GM23338 (cell line): ENCODE results near the gene ASB16. TPM values are rescaled to one million over a fixed set of nuclear protein-coding genes. Genes with fewer than 3 reads are reported as not detected.
A peak's percentile ranks its signal among the peaks of the same experiment; 100 is the strongest.

Source experiments
- ATAC-seq: fragments of 200-7000 bp; cut with Tn5 transposase; 3 replicates; pipeline ENCODE4 v1.9.1; 2020
- DNase-seq: peaks from one replicate; pipeline ENCODE4 v3.0.0-alpha.2; 2015; ENCODE audit warnings: low spot score
- H2AFZ ChIP-seq: fragments of 200-600 bp; sonication (generic); 2 replicates; pipeline ENCODE4 v1.8.0; 2016; ENCODE audit warnings: antibody characterized with exemption, mild to moderate bottlenecking, moderate library complexity
- H3F3A ChIP-seq: fragments of 200-600 bp; sonication (generic); replicated peaks from 2 replicates; pipeline ENCODE4 v1.8.0; 2017; ENCODE audit warnings: antibody characterized with exemption, mixed run types, low read depth
- H3K27ac ChIP-seq: fragments of 200-600 bp; sonication (generic); 2 replicates; pipeline ENCODE4 v1.6.1; 2016; ENCODE audit warnings: low read depth
- H3K27me3 ChIP-seq: fragments of 200-600 bp; sonication (generic); 2 replicates; pipeline ENCODE4 v1.8.0; 2016; ENCODE audit warnings: mild to moderate bottlenecking, mixed run types, moderate library complexity; ENCODE audit not compliant: insufficient read depth
- H3K36me3 ChIP-seq: fragments of 200-600 bp; sonication (generic); 2 replicates; pipeline ENCODE4 v1.8.0; 2016; ENCODE audit warnings: mild to moderate bottlenecking; ENCODE audit not compliant: insufficient read depth
- H3K4me1 ChIP-seq: fragments of 200-600 bp; sonication (generic); 2 replicates; pipeline ENCODE4 v1.8.0; 2016; ENCODE audit warnings: mild to moderate bottlenecking, moderate library complexity; ENCODE audit not compliant: insufficient read depth
- H3K4me2 ChIP-seq: fragments of 200-600 bp; sonication (generic); 2 replicates; pipeline ENCODE4 v1.7.1; 2017; ENCODE audit warnings: mixed run types
- H3K4me3 ChIP-seq: fragments of 200-600 bp; sonication (generic); 2 replicates; pipeline ENCODE4 v1.6.1; 2016; ENCODE audit warnings: mixed run types
- H3K79me2 ChIP-seq: fragments of 200-600 bp; sonication (generic); replicated peaks from 2 replicates; pipeline ENCODE4 v1.8.0; 2017; ENCODE audit warnings: mild to moderate bottlenecking; ENCODE audit not compliant: insufficient read depth
- H3K9me2 ChIP-seq: fragments of 200-600 bp; sonication (generic); 2 replicates; pipeline ENCODE4 v1.8.0; 2017; ENCODE audit not compliant: insufficient read depth
- H4K20me1 ChIP-seq: fragments of 200-600 bp; sonication (generic); replicated peaks from 2 replicates; pipeline ENCODE4 v1.8.0; 2017; ENCODE audit warnings: mild to moderate bottlenecking; ENCODE audit not compliant: insufficient read depth
- H3K27ac Mint-ChIP-seq: 2 replicates; pipeline ENCODE4 v1.8.0; 2020; ENCODE audit warnings: inconsistent platforms, mild to moderate bottlenecking, moderate library complexity, mixed read lengths
- H3K27me3 Mint-ChIP-seq: 3 replicates; pipeline ENCODE4 v1.8.0; 2022; ENCODE audit warnings: low read depth, mild to moderate bottlenecking, moderate library complexity, mixed read lengths, inconsistent platforms; ENCODE audit not compliant: insufficient read depth, poor library complexity
- H3K36me3 Mint-ChIP-seq: 3 replicates; pipeline ENCODE4 v1.8.0; 2021; ENCODE audit warnings: low read depth, mild to moderate bottlenecking, inconsistent platforms, moderate library complexity, mixed read lengths
- H3K4me1 Mint-ChIP-seq: 3 replicates; pipeline ENCODE4 v1.8.0; 2020; ENCODE audit warnings: mild to moderate bottlenecking, inconsistent platforms, mixed read lengths
- H3K4me3 Mint-ChIP-seq: 3 replicates; pipeline ENCODE4 v1.8.0; 2021; ENCODE audit warnings: moderate library complexity, mild to moderate bottlenecking, inconsistent platforms, mixed read lengths
- H3K9me3 Mint-ChIP-seq: 3 replicates; pipeline ENCODE4 v1.8.0; 2020; ENCODE audit warnings: moderate library complexity, mild to moderate bottlenecking, inconsistent platforms, mixed read lengths
- CREB1 ChIP-seq: fragments of 250-450 bp; sonication (Bioruptor Pico); IDR thresholded peaks from 2 replicates; pipeline ENCODE4 v1.5.0; 2020; ENCODE audit warnings: low read depth, mild to moderate bottlenecking, moderate library complexity
- CTCF ChIP-seq, 2 experiments: fragments of 200-600 bp in 1 of 2; sonication (generic) in 1 of 2; conservative IDR thresholded peaks; 2 replicates each; pipeline versions ENCODE4 v1.5.1 to v1.6.1; 2016 to 2017; ENCODE audit warnings: antibody characterized with exemption in 2 of 2, low read depth in 2 of 2, mild to moderate bottlenecking in 2 of 2, moderate library complexity in 1 of 2
- EZH2phosphoT487 ChIP-seq: fragments of 200-600 bp; sonication (generic); IDR thresholded peaks from one replicate; pipeline ENCODE4 v1.8.1; 2018; ENCODE audit warnings: antibody characterized with exemption; ENCODE audit not compliant: unreplicated experiment
- JUNB ChIP-seq: IDR thresholded peaks from one replicate; pipeline ENCODE4 v1.6.1; 2016; ENCODE audit warnings: antibody characterized with exemption; ENCODE audit not compliant: unreplicated experiment
- POLR2AphosphoS5 ChIP-seq: IDR thresholded peaks from 2 replicates; pipeline ENCODE4 v1.6.1; 2016; ENCODE audit warnings: antibody characterized with exemption, low read depth
- REST ChIP-seq: IDR thresholded peaks from one replicate; pipeline ENCODE4 v1.6.1; 2018; ENCODE audit warnings: antibody characterized with exemption; ENCODE audit not compliant: unreplicated experiment
- polyA plus RNA-seq: library from polyadenylated mRNA; unstranded; fragments of >200 nt; fragmentation: Nextera tagmentation; extraction: Ambion mirVana; gene quantifications from 2 replicates; pipeline ENCODE4 v1.2.1, GENCODE V29; 2016
- total RNA-seq: library from RNA; depleted of rRNA; stranded (reverse); fragments of >200 nt; shearing (Covaris generic); gene quantifications from 2 replicates; pipeline ENCODE4 v1.2.3, GENCODE V29; 2014

The ASB16 gene
- total and polyA plus RNA-seq, 2 experiments from 2014 or later, result 0.47 TPM; not detected in 1

- Histone ChIP-seq H3K4me1 (peaks cover 22% of the 10 kb centered on the region), H3K27me3 (no peaks in the 10 kb centered on the region), H4K20me1 (0 out of 2 replicates have a peak, but pooled peaks cover 9% of the 10 kb centered on the region), H3K79me2 (peaks cover under 1% of the 10 kb centered on the region; the same call in 1 of the 2 replicates), H3K9me2 (no peaks in the 10 kb centered on the region), H3K4me3 (no peak overlapping the region), H2AFZ (no peak overlapping the region), H3K4me2 (no peak overlapping the region), H3K27ac (no peak overlapping the region), H3K36me3 (peaks cover 8% of the 10 kb centered on the region), H3F3A (peaks cover 23% of the 10 kb centered on the region)
- Mint-ChIP-seq H3K36me3 (peaks cover 31% of the 10 kb centered on the region), H3K27ac (no peak overlapping the region), H3K27me3 (peaks cover 22% of the 10 kb centered on the region), H3K9me3 (no peaks in the 10 kb centered on the region), H3K4me3 (peak overlapping the region; percentile 10; the same call in 1 of the 3 replicates), H3K4me1 (peaks cover 35% of the 10 kb centered on the region)
- ATAC-seq, result peak; percentile 12
- TF ChIP-seq POLR2AphosphoS5 (no peak), CREB1 (CRISPR knock-in tag) (no peak), REST (no peak), CTCF (conservative IDR thresholded peaks at IDR 0.05; ENCODE audit: low read depth in 2 of 2) (peak; percentile 80 to 90)
- peak; percentile 89 for DNase-seq
These were observed 33.4 kb downstream of the ASB16 start for GRCh38 chr17:44203731-44204440.

GRCh38 chr17:44204441-44204882 lies 34.0 kb downstream of the ASB16 start:
- no peaks in the 10 kb centered on the region for H3K79me2 ChIP-seq
- peaks cover 37% of the 10 kb centered on the region for H3K36me3 Mint-ChIP-seq
- H3K4me2 ChIP-seq, result no peak overlapping the region
- H3K36me3 ChIP-seq, result peaks cover 12% of the 10 kb centered on the region
- H3K9me2 ChIP-seq, result no peaks in the 10 kb centered on the region
- peaks cover 35% of the 10 kb centered on the region for H3K4me1 Mint-ChIP-seq
- 0 out of 2 replicates have a peak, but pooled peaks cover 9% of the 10 kb centered on the region for H4K20me1 ChIP-seq
- H3K4me3 ChIP-seq, result no peak overlapping the region
- H3K27ac ChIP-seq, result no peak overlapping the region
- peaks cover 22% of the 10 kb centered on the region for H3K4me1 ChIP-seq
- peaks cover 25% of the 10 kb centered on the region for H3F3A ChIP-seq
- TF ChIP-seq EZH2phosphoT487, result no peak
- no peak for TF ChIP-seq JUNB
- H3K27ac Mint-ChIP-seq, result no peak overlapping the region
- H3K27me3 Mint-ChIP-seq, result peaks cover 22% of the 10 kb centered on the region
- ATAC-seq (no peak), DNase-seq (no peak)
- no peaks in the 10 kb centered on the region for H3K9me3 Mint-ChIP-seq
- H3K4me3 Mint-ChIP-seq, result no peak overlapping the region
- no peak overlapping the region for H2AFZ ChIP-seq
- H3K27me3 ChIP-seq, result no peaks in the 10 kb centered on the region
